NCI-H2029 treated with DMSO at 0.1 percent for 48 hours (cell line): ENCODE results near the gene EIF3A.
"Not testable (repeated sequence)": the region's sequence is repeated elsewhere in the genome, so short reads cannot be mapped to it uniquely, and the experiment has no call there.

Experiments used
- DNase-seq: peaks from one replicate; lab custom pipeline; 2025; lab: John Stamatoyannopoulos, UW

EIF3A gene

GRCh38 chr10:119101366-119102098, 20.9 kb upstream of the EIF3A start:
- no peak for DNase-seq

- DNase-seq, result no peak
Observed at GRCh38 chr10:119100434-119101238, 20.0 kb upstream of the EIF3A start.

DNA sequence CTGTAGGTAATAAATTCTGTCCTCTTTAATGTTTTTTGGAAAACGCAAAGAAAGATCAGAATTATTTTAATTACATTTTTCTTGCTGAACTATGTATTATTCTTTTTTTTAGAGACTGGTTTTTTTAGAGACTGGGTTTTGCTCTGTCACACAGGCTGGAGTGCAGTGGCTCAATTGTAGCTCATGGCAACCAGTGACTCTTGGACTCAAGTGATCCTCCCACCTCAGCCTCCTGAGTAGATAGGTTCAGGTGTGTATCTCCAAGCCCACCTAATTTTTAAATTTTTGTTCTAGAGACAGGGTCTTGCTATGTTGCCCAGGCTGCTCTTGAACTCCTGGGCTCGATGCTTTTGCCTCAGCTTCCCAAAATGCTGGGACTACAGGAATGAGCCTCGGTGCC, 18.0 kb upstream of the EIF3A start:
- DNase-seq, result no peak

- not testable (repeated sequence) for DNase-seq
Observed at GRCh38 chr10:119096641-119097415, 16.2 kb upstream of the EIF3A start.

DNA sequence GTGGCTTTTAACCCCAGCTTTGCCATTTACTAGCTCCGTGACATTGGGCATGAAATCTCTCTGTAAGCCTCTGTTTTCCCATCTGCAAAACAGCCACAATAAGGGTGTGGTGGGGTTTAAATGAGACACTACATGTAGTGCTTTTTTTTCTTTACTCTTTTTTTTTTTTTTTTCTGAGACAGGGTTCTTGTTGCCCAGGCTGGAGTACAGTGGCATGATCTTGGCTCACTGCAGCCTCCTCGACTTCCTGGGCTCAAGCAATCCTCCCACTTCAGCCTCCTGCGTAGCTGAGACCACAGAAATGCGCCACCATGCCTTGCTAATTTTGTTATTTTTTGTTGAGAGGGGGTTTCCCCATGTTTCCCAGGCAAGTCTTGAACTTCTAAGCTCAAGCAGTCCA, 15.0 kb upstream of the EIF3A start:
- DNase-seq, result no peak

GRCh38 chr10:119090968-119091367, 10.4 kb upstream of the EIF3A start:
- DNase-seq, result no peak

DNA sequence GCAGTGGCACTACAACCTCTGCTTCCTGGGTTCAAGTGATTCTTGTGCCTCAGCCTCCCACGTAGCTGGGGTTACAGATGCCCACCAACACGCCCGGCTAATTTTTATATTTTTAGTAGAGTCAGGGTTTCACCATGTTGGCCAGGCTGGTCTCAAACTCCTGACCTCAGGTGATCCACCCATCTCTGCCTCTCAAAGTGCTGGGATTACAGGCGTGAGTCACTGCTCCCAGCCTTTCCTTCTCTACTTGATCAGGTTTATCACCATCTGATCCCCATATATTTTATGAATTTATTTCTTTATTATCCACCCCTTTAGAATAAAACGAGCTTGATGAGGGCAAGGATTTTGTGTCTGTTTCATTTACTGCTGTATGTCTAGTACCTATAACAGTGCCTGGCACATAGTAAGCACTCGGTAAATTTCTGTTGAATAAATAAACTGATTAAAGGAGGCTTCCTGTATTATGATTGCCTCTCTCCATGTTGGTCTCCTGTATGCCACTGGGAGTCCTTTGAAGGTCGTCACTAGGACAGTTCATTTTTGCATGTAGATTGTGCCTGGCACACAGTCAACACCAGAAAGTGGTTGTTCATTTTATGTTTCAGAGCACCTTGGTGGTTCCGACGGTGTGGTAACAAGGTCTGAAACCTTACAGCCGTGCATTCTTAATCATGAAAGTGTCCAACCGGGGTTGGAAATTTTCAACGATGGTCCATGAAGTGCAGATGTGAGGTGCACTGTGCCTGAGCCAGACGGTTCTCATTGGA, 9.6 kb upstream of the EIF3A start:
- DNase-seq, result no peak

- DNase-seq, result no peak
Observed at GRCh38 chr10:119087271-119087882, 6.8 kb upstream of the EIF3A start.

DNA sequence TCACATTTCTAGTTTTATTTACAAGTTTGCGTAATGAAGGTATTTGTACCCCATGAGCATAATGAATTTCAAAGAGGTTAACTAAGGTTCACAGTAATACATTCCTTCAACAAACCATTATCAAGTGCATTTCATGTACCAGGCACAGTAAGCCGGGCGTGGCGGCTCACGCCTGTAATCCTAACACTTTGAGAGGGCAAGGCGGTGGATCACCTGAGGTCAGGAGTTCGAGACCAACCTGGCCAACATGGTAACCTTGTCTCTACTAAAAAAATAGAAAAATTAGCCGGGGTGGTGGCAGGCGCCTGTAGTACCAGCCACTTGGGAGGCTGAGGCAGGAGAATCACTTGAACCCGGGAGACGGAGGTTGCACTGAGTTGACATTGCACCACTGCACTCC, 4.3 kb upstream of the EIF3A start:
- no peak for DNase-seq

DNA sequence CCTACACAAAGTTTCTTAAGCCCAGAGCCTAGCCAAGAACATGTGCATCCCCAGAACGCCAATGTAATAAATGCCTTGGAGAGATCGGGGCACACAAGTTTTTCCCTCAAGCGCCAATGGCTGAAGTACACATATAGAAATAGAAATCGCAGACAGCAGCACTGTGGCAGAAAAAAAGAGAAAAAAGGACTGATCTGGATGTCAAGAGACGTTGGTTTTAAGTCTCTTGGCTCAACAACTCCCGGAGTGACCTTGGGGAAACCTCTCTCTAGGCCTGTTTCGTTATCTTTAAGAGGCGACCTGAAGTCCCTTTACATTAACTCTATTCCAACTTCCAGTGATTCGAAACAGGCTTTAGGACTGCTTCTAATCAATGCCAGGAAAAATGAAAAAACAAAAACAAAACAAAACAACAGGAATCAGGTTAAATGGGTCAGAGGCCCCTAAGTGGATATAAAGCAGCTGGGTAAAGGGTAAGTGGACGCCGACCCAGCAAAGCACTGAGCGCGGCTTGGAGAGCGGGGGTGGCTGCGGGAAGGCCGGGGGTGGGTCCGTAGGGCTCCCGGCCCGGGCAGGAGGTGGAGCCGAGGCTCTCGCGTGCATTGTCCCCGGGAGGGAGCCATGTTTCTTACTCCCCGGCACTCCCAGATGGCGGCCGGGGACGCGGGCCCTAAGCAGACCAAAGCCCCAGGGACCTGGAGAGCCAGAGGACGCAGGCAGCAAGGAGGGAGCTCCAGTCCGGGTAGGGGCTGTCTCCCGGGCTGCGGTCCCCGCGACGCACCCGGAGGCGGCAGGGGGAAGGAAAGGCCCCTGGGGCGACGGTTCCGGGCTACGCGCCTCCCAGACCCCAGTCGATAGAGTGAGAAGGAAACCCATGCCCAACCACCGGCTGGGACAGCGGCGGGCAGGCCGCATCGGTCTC, 757 bp downstream of the EIF3A start:
- DNase-seq, result no peak

DNA sequence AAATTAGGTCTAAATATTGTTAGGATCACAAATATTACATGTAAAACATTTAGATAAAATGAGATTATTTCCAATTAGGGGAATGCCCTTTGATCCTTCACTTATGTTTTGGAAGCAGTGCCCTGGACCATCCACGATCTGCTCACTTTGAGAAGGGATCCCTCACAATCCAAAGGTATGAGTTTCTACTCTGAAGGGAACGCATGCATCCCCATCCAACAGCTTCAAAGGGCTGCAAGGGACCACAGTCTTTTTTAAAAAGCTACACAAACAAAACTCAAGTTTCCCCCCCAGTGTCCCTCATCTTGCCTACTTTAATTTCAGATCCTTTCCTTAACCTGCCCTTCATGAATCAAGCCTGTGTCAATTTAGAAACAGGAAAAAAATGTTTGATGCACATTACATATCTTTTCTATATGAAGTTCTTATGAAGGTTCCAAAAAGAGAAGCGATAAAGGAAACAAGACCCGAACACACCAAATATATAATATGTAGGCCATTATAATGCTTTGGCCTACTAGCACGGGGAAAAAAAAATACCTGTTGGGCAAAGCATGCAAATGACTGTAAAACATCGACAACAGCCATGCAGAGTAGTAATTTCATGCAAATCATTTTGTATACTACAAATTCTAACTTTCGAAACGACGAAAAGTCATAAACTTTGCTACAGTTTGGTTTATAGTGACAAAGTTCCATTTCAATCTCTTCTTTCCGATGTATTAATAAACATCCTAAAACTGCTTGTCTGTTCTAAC, 2.0 kb downstream of the EIF3A start:
- no peak for DNase-seq

DNA sequence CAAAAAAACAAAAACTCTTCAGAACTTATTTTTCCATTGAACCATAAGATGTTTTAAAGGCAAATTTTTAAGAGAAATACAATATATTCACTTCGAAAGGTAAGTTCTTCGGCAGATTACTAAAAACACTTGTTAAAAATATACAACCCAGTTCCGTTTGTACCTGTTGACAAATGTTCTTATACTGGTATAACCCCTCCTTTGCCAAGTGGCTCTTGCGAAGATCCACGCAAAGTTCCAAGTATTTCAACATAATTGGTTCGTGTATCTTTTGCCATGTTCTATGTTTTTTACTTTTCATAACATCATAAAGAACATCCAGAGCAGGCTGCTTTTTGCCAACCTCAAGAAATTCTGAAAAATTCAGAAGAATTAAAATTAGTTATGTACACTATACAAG, 7.0 kb downstream of the EIF3A start:
- no peak for DNase-seq

DNA sequence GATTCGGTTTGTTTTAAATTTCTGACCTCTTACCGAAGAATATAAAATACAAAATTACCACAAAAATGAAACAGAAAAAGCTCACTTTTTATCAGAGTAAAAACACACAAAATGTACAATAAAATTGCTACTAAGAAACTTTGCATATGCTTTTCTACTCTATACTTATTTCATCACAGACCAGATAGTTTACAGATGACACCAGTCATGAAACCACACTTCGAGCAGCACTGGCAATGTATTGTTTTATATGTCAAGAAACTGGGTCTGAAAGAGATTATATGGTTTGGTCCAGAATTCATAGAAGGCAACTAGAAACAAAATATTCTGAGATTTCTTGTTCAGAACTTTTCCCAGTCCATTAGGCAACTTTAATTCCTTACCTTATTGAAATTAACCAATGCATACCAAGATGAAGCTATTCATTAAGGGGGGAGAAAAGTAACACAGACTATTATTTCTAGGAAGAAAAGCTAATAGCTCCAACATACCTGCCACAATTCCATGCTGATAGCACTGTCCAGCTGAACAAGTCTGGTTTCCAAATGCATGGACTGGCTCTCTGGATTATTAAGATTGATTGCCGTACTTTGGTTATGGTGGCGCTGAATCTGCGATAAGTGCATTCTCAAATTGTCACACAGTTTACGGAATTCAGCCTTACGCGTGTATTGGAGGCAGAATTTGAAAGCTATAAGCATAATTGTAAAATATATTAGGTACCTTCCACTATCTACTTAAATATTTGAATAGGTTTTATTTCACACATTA, 10.0 kb downstream of the EIF3A start:
- DNase-seq, result no peak

GRCh38 chr10:119061926-119062325, 18.7 kb downstream of the EIF3A start:
- no peak for DNase-seq

DNA sequence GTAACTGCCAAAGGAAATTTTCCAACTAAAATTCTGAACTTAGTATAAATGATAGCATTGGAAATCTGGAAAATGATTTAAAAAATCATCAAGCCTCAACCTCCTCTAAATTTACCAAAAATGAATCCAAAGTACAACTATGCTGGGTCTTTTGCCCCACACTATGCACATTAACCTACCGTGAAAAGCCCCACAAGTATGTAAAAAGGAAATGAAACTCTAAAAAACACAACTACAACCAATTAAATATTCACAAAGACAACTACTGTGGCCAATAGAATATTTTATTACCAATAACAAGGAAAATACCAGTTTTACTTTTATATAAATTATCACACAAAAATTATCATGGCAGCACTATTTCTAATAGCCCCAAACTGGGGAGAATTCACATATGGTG, 19.3 kb downstream of the EIF3A start:
- DNase-seq, result no peak

- no peak for DNase-seq
Observed at GRCh38 chr10:119060107-119060506, 20.5 kb downstream of the EIF3A start.

DNA sequence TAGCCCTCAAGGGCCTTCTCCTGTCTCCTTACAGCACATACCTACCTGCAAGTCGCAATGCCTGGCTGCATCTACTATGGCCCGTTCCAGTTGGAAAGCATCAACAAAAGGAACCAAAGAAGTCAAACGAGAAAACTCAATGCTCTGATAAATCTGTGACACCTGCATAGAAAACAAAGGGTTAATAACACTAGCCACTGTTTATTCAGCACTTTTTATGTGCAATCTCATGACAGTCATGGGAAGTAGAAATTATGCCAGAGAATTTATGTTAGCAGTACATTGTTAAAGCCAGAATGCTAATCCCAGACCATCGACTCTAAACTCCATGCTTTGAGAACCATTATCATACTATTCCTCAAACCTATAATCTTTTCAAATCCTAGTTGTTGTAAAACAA, 21.1 kb downstream of the EIF3A start:
- DNase-seq, result no peak

DNA sequence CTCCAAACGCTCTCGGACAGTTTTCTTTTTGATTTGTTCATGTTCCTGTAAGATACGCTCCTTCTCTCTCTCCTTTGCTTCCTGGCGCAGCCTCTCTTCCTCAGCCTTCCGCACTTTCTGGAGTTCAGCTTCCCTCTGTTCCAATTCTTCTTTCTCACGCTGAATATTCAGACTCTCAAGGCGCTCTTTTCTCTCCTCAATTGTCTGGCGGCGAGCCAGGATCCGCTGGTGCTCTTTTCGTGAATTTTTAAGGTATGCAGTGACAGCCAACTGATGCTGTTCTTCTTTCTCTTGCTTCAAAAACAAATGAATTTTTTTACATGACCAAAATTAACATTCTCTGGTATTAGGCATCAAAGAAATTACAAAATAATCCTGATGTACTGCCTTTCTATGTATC, 22.6 kb downstream of the EIF3A start:
- no peak for DNase-seq

DNA sequence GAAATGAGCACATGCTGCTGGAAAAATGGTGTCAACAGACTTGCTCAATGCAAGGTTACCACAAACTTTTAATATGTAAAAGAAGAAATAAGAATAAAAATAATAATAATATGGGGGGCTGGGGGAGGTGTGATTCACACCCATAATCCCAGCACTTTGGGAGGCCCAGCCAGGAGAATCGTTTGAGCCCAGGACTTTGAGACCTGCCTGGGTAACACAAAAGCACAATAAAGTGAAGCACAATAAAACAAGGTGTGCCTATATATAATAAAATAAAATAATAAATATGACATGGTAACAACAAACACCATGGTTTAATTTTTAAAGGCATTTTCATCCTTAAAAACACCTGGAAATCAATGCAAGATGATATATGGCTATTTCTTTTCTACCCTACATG, 25.1 kb downstream of the EIF3A start:
- DNase-seq, result no peak
